Kidney glomerular epithelial cell (primary cell): ENCODE measurements around the gene CSNK1G2.

Experiments used
- DNase-seq: peaks from one replicate; lab custom pipeline; 2025; lab: John Stamatoyannopoulos, UW

CSNK1G2 gene

GRCh38 chr19:2018752-2019151 is 77.8 kb downstream of the CSNK1G2 start:
- no peak for DNase-seq

GRCh38 chr19:2021453-2022140 is 80.6 kb downstream of the CSNK1G2 start:
- DNase-seq, result no peak

- DNase-seq, result no peak
Observed at GRCh38 chr19:2022289-2022688, 81.3 kb downstream of the CSNK1G2 start.

GRCh38 chr19:2026770-2027169 is 85.8 kb downstream of the CSNK1G2 start:
- no peak for DNase-seq

- DNase-seq, result no peak
Observed at GRCh38 chr19:2027361-2027760, 86.4 kb downstream of the CSNK1G2 start.
